Peyer's patch (tissue), 4 donors: ENCODE measurements around the gene SLC25A21. TPM values are rescaled to one million over a fixed set of nuclear protein-coding genes. Genes with fewer than 3 reads are reported as not detected.

Source experiments
- DNase-seq, 3 donors: peaks; one replicate each; pipeline ENCODE4 v3.0.0-alpha.2; 2017 to 2019
- H3K27ac ChIP-seq, 4 donors: fragments of 200-600 bp; sonication (generic); one replicate each; pipeline ENCODE4 v1.5.1; 2016 to 2019
- H3K27me3 ChIP-seq, 2 donors: fragments of 200-600 bp; sonication (generic); one replicate each; pipeline ENCODE4 v1.5.1; 2019
- H3K36me3 ChIP-seq, 3 donors: fragments of 200-600 bp; sonication (generic); one replicate each; pipeline ENCODE4 v1.5.1; 2016 to 2019
- H3K4me1 ChIP-seq, 4 donors: fragments of 200-600 bp; sonication (generic); one replicate each; pipeline ENCODE4 v1.5.1; 2016 to 2019
- H3K4me3 ChIP-seq, 4 donors: fragments of 200-600 bp; sonication (generic); 1 replicate in 3 of 4; 2 replicates in 1 of 4; pipeline ENCODE4 v1.5.1; 2016 to 2019; ENCODE audit warnings: mild to moderate bottlenecking in 1 of 4
- H3K9me3 ChIP-seq, 4 donors: fragments of 200-600 bp; sonication (generic); one replicate each; pipeline ENCODE4 v1.5.1; 2016 to 2019; ENCODE audit warnings: mild to moderate bottlenecking in 1 of 4
- CTCF ChIP-seq, 6 experiments: fragments of 450-650 bp in 4 of 6; fragments of 200-600 bp in 2 of 6; sonication (generic) in 1 of 6; IDR thresholded peaks; one replicate each; pipeline ENCODE4 v1.5.1; 2017 to 2019; ENCODE audit warnings: antibody characterized with exemption in 6 of 6, mild to moderate bottlenecking in 3 of 6, moderate library complexity in 1 of 6
- POLR2A ChIP-seq, 2 donors: fragments of 450-650 bp; IDR thresholded peaks; one replicate each; pipeline ENCODE4 v1.5.1; 2017; ENCODE audit warnings: antibody characterized with exemption in 2 of 2, mild to moderate bottlenecking in 2 of 2, moderate library complexity in 2 of 2
- total RNA-seq, 4 donors: library from RNA; depleted of rRNA; stranded (reverse); fragments of >200 nt; gene quantifications; one replicate each; pipeline ENCODE4 v1.1.0, GENCODE V29; 2016

The SLC25A21 gene
- total RNA-seq, 4 donors from 2014 or later = 0.70 to 1.6 TPM; not detected in 2

GRCh38 chr14:36952689-36953088, 219.7 kb downstream of the SLC25A21 start:
- H3K4me1 ChIP-seq = no peaks in the 10 kb centered on the region
- no peak for DNase-seq
- no peaks in the 10 kb centered on the region for H3K27me3 ChIP-seq
- no peaks in the 10 kb centered on the region for H3K9me3 ChIP-seq
- no peaks in the 10 kb centered on the region for H3K36me3 ChIP-seq
- H3K4me3 ChIP-seq = no peak overlapping the region
- TF ChIP-seq POLR2A (IDR thresholded peaks at IDR 0.05) = no peak
- TF ChIP-seq CTCF (IDR thresholded peaks at IDR 0.05) = no peak
- no peak overlapping the region for H3K27ac ChIP-seq

- Histone ChIP-seq H3K36me3 (no peaks in the 10 kb centered on the region), H3K4me1 (no peaks in the 10 kb centered on the region), H3K9me3 (no peaks in the 10 kb centered on the region), H3K27ac (no peak overlapping the region), H3K4me3 (no peak overlapping the region), H3K27me3 (no peaks in the 10 kb centered on the region)
- no peak for DNase-seq
- TF ChIP-seq POLR2A (IDR thresholded peaks at IDR 0.05) (no peak), CTCF (IDR thresholded peaks at IDR 0.05) (no peak)
Observed at GRCh38 chr14:36951380-36951911, 221.0 kb downstream of the SLC25A21 start.

GRCh38 chr14:36950812-36951211, 221.6 kb downstream of the SLC25A21 start:
- H3K27me3 ChIP-seq = no peaks in the 10 kb centered on the region
- no peaks in the 10 kb centered on the region for H3K9me3 ChIP-seq
- H3K27ac ChIP-seq = no peak overlapping the region
- no peaks in the 10 kb centered on the region for H3K36me3 ChIP-seq
- H3K4me1 ChIP-seq = no peaks in the 10 kb centered on the region
- TF ChIP-seq POLR2A (IDR thresholded peaks at IDR 0.05) = no peak
- no peak for TF ChIP-seq CTCF (IDR thresholded peaks at IDR 0.05)
- H3K4me3 ChIP-seq = no peak overlapping the region
- DNase-seq = no peak

GRCh38 chr14:36949371-36949770, 223.0 kb downstream of the SLC25A21 start:
- H3K4me3 ChIP-seq = no peak overlapping the region
- no peaks in the 10 kb centered on the region for H3K36me3 ChIP-seq
- no peaks in the 10 kb centered on the region for H3K27me3 ChIP-seq
- no peak for DNase-seq
- no peaks in the 10 kb centered on the region for H3K9me3 ChIP-seq
- H3K27ac ChIP-seq = no peak overlapping the region
- TF ChIP-seq CTCF (IDR thresholded peaks at IDR 0.05) (no peak), POLR2A (IDR thresholded peaks at IDR 0.05) (no peak)
- no peaks in the 10 kb centered on the region for H3K4me1 ChIP-seq

GRCh38 chr14:36948157-36948859, 224.1 kb downstream of the SLC25A21 start:
- Histone ChIP-seq H3K4me1 (no peaks in the 10 kb centered on the region), H3K27ac (no peak overlapping the region), H3K9me3 (no peaks in the 10 kb centered on the region), H3K36me3 (no peaks in the 10 kb centered on the region), H3K4me3 (no peak overlapping the region), H3K27me3 (no peaks in the 10 kb centered on the region)
- TF ChIP-seq POLR2A (IDR thresholded peaks at IDR 0.05) (no peak), CTCF (IDR thresholded peaks at IDR 0.05) (no peak)
- DNase-seq = no peak
